ENCODE data around the gene PHYH.
"Not testable (repeated sequence)": the region's sequence is repeated elsewhere in the genome, so short reads cannot be mapped to it uniquely, and the experiment has no call there.

The PHYH gene

DNA sequence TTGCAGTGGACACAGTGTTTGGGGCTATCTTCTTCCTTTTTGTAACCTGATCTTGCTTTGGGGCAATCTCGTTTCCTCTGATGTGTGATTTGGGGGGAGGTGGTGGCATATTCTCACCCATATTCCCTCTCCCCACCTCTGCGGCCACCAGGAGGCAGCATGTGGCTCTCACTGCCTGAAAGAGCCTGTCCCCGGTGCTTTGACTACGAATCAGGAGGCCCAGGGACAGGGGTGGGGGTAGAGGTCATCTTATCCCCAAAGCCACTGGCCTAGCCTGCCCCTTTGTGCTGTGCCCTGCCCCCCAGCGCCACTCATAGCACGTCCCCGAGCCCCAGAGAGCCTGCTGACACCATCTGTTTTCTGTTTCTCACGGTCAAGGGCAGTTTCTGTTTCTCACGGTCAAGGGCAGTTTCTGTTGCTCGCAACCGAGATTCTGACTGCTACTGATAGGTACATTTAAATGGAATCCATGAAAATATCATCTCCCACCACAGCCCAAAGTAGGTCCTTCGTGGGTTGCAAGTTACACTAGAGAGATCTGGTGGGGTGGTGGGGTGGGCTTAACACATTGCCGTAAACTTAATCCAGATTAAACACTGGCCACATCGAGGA is 28.2 kb downstream of the PHYH start:
- DNase-seq (ENCODE audit: low spot score), result no peak

DNA sequence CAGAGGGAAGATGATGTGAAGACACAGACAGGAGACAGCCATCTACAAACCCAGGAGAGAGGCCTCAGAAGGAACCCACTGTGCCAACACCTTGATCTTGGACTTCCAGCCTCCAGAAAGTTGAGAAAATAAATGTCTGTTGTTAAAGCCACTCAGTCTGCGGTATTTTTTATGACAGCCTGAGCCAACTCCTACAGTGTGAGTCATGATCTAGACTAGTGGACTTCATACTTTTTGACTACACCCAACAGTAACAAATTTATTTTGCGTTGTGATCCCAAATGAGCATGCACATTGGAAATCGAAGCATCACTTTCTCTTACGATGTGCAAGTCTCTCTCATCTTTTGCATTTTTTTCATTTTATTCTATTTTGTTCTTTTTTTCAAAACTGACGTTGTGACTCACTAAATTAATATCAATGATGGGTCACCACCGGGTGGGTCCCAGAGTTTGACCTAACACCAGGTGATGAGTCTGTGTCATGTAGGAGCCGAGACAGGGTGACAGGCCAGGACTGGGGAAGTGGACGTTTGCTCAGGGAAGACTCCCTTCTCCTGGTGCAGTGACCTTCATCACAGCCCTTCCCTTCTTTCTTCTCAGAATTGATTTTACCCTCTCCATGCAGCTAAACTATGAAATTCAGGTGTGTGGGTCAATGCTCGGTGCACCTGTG is 28.9 kb downstream of the PHYH start:
- no peak for DNase-seq (ENCODE audit: low spot score)

DNA sequence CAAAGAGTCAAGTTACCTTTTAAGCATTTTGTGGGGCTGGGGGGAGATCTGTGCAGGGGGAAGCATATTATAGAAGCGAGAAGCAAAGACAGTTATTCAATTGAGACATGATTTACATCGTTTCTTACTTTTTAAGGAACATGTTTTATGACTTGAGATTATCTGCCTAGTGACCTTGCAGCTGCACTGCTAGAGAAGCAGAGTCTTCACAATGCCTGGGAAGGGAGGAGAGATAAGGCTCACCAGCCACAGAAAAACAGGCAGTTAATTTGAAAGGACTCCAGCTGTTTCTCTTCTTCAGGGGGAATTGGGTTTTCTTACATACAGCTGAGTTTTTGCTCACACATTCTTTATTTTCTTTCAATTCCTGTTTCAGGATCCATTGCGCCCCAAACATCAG is 31.0 kb downstream of the PHYH start:
- no peak for DNase-seq (ENCODE audit: low spot score)

DNA sequence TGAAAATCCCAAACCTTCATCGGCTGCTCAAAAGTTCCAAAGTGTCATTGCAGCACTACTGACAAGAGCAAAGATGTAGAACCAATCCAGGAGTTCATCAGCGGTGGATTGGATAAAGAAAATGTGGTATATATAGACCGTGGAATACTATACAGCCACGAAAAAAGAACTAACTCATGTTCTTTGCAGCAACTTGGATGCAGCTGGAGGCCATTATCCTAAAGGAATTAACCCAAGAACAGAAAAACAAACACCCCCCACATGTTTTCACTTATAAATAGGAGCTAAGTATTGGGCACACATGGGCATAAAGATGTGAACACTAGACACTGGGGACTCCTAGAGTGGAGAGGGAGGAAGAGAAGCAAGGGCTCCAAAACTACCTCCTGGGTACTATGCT is 31.6 kb downstream of the PHYH start:
- no peak for DNase-seq (ENCODE audit: low spot score)

DNA sequence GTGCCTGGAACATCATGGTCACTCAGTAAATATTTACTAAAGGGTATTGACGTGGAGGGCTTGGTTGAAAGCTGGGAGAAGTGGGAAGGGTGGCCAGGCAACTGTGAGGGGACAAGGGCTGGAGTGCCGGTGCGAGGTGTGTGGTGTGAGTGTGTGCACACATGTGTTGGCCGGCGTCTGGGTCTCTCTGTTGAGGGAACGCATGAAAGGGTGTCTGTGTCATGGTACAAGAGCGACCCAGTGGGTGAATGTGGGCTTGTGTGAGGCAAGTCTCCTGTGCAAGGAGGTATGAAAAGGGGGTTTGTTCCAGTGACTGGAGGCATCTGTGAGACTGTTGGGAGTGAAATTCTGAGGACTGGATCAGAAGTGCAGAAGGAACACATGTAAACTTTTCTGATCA is 36.3 kb downstream of the PHYH start:
- no peak for DNase-seq (ENCODE audit: low spot score)

DNA sequence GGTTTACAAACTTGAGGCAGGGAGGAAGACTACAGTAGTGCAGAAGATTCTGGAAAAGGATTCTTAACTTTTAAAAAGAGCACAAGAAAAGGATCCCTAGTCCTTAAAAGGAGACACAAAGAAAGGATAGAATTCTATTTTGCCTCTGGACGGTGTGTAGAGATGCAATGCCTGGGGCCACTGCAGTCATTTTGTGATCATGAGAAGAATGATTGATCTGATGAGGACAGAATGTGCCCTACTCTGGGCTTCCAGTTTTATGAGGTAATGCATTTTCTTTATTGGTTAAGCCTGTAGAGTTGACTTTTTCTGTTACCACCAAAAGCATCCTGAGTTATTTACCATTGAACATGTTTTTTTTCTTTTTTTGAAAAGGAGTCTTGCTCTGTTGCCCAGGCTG is 37.4 kb downstream of the PHYH start:
- DNase-seq (ENCODE audit: low spot score), result no peak

DNA sequence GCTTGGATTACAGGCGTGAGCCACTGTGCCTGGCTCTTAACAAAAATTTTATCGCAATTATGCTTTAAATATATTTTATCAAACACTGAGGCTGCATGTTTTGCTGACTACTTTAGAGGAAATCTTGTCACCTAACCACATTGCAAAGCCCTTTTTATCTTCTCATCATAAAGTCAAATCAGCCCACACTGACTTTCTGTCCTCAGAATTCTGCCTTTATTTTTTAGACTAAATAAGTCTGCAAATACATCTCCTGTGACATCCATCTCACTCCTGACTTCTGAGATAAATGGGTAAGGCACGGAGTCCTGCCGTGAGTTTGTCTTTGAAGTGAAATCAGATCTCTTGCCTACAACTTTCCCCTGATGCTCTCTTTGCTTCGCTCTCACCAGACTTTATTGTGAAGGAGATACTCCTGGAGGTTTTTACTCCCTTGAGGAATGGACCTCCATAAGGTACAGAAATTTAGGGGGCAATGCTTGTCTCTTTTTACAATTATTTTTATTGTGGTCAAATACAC is 42.2 kb downstream of the PHYH start:
- DNase-seq (ENCODE audit: low spot score), result no peak

DNA sequence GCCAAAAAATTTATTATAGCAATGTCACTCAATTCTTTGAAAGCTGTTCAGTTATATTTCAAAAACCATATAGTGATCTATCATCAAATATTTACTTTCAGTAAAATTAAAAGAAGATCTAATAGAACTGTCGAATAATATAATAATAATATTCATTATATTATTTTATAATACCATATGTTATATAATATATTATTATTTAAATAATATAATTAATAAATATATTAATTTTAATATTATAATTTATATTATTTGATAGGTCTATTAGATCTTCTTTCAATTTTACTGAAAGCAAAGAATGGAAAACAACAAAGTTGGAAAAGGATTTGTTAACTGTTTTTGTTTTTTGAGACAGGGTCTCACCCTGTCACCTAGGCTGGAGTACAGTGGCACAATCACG is 43.2 kb downstream of the PHYH start:
- no peak for DNase-seq (ENCODE audit: low spot score)

DNA sequence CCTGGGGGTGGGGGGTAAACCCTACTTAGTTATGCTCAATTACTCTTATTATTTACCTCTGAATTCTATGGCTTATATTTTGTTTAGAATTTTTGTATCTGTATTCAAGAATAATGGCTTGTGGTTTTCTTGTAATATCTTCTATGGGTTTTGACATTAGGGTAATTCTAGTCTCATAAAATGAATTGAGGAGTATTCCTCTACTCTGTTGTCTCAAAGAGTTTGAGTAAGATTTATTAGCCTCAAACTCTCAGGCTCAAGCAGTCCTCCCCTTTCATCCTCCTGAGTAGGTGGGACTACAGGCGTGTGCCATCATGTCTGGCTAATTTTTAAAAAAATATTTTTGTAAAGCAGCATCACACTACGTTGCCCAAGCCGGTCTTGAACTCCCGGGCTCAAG is 46.1 kb downstream of the PHYH start:
- no peak for DNase-seq (ENCODE audit: low spot score)

DNA sequence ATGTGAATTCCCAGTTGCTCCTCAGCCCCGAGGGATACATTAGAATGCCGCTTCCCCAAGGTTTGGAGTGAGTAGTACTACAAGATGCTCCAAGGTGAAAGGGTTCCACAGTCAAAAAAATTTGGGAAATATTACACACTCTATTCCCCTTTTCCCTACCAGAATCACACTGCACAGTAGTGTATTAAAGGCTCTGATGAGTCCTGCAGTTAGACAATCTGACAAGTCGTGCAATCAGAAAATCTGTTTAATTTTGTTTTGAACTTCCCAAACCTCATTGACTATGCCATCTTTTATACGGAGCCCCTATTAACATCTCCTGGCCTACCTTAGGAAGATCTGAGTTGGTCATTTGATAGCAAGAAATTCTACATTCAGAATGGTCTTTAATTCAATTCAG is 52.1 kb downstream of the PHYH start:
- DNase-seq (ENCODE audit: low spot score), result no peak

DNA sequence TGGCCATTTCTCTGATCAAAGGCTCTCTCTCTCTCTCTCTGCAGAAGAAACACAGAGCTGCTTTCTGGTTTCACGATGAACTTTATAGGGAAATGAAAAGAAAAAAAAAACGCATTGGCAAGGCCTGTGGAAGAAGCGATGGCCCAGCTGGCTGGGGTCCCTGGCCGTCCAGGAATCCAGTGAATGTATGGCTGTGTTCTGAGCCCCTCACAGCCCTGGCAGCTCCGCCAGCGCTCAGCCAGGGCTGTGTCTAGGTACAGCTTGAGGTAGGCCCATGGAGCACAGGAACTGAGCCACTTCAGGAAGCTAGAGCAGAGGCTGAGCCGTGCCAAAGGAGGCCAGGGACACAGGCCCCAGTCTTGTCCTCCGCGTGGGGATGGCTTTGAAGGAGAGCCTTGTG is 52.6 kb downstream of the PHYH start:
- no peak for DNase-seq (ENCODE audit: low spot score)

DNA sequence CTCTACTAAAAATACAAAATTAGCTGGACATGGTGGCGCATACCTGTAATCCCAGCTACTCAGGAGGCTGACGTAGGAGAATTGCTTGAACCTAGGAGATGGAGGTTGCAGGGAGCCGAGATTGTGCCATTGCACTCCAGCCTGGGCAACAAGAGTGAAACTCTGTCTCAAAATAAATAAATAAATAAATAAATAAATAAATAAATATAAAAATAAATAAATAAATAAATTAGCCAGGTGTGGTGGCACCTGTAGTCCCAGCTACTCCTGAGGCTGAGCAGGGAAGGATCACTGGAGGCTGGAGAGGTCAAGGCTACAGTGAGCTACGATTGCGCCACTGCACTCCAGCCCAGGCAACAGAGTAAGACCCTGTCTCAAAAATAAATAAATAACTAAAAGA is 57.6 kb downstream of the PHYH start:
- not testable (repeated sequence) for DNase-seq (ENCODE audit: low spot score)

DNA sequence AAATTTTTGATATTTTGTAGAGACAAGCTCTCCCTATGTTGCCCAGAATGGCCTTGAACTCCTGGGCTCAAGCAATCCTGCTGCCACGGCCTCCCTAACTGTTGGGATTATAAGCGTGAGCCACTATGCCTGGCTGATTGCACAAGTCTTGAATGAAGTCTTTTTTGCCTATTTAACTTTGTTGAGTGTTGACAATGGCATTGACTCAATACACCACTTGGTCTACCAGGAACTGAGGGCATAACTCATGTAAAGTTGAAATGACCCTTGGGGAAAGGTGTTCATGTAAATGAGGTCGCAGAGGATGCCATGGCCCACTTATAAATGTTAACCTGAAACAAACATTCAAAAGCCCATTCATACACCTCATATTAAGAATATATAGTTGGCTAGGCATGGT is 58.3 kb downstream of the PHYH start:
- DNase-seq (ENCODE audit: low spot score), result no peak

DNA sequence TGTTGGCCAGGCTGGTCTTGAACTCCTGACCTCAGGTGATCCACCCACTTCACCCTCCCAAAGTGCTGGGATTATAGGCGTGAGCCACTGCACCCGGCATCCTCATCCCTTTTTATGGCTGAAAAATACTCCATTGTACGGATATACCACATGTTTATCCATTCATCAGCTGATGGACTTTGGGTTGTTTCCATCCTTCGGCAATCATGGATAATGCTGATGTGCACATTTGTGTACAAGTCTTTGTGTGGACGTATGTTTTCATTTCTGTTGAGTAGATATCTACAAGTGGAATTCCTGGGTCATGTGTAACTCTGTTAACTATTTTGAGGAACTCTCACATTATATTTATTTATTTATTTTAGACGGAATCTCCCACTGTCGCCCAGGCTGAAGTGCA is 59.9 kb downstream of the PHYH start:
- no peak for DNase-seq (ENCODE audit: low spot score)

DNA sequence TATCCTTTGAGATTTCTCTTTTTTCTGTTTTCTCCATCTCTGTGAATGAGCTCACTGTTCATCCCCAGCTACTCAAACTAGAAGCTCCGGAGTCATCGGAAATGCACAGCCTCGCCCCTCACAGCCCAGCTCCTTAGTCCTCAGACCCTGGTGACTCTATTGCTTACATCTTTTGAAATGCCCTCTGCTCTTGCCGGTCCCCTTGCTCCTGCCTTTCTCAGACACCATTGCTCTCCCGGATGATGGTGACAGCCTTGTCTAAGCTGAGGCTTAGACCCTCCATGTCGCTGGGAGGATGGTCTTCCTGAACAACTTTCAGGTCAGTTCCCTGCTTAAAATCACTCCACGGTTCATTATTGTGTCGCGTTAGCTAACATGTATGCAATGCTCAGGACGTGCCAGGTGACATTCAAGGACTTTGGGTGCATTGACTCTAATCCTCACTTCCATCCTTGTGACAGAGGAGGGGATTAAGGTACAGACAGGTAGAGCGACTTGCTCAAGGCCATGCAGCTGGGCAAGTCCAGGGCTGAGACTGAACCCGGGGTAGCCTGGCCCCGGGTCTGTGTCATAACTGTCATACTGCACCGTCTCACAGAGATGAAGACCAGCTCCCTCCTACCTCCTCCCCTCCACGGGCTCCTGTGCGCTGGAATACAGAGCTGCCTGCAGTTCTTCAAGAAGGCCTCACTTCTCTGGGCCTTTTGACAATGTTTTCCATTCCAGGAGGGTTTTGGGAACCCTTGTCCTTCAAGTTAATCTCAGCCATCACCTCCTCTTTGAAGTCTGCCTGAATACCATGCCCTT is 61.4 kb downstream of the PHYH start:
- DNase-seq (ENCODE audit: low spot score), result no peak

DNA sequence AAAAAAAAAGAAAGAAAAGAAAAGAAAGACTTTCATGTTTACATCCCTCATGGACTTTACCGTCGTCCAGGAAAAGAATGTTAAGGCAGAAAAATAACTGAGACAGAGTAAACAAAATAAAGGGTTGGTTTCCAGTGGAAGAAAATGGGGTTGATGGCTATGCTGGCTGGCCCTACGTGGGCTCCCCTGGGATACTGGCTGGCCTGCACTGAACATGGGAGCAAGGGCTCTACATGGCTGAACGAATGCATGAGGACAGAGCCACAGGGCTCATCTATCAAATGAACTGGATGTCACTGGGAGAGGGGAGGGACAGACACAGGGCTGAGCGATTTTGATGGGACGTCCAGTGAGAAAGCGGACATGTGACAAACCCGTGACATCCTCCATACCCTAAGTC is 63.2 kb downstream of the PHYH start:
- no peak for DNase-seq (ENCODE audit: low spot score)

DNA sequence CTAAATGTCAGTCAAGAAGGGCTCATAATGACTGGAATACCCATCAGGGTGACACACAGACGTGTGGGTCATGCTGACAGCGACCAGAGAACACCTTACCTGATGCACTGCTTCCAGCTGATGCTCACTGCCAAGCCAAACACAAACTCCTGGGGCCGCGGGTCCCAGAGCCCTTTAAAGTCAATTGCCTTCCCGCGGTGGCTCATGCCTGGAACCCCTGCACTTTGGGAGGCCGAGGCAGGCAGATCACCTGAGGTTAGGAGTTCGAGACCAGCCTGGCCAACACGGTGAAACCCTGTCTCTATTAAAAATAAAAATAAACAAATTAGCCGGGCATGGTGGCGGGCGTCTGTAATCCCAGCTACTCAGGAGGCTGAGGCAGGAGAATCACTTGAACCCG is 65.1 kb downstream of the PHYH start:
- not testable (repeated sequence) for DNase-seq (ENCODE audit: low spot score)

DNA sequence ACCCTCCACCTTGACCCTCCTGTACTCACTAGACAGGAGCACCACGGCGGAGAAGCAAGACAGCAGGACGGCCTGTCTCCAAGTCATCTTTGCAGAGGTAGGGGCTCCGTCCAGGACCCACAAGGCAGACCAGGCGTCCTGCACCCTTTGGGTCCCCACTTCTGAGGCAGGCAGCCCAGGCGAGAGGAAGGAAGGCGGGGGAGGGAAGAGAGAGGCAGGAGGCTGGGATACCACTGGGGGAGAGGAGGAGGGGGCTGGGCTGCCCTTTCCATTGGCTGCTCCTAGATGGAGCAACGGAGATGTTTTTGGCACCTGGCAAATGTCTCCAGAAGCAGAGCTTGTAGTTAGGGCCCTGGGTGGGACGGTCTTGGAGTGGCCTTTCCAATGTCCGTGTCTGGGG is 65.7 kb downstream of the PHYH start, which contains the start of gene UCMA:
Gene UCMA, minus strand, starts transcription at position 203 of the 400 bp plus-strand sequence. Its CDS starts 116 bp downstream, at position 87.
- no peak for DNase-seq (ENCODE audit: low spot score)

DNA sequence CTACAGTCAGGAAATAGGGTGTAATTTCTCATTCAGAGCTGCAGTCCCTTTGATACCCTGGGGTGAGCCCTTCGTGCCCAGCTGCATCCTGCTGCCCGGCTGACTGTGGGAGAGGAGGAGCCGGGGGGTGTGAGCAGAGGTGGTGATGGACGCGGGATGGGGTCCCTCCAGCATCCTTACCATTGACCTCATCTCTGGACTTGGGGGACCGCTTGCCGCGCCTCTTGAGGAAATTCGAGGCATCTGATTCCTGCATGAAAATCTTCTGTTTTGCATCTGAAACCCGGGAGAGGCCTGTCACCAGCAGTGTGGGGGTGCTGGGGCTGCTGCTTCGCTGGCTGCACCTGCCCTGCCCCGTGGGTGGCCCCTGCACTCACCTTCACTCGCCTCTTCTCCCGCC is 66.5 kb downstream of the PHYH start:
- no peak for DNase-seq (ENCODE audit: low spot score)

DNA sequence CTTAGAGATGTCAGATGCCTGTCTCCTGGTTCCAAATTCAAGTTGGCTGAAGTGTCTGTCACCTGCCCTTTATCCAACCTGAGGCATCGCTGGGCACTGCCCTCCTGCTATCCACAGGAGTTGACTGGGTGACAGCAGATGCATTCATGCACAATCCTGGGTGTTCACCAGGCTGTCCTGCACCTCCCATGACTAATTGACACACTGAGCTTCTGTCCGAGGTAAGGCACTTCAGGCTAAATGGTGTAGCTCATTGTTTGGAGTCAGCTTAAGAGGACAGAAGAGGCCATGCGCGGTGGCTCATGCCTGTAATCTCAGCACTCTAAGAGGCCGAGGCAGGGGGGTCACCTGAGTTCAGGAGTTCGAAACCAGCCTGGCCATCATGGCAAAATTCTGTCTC is 68.1 kb downstream of the PHYH start:
- DNase-seq (ENCODE audit: low spot score), result no peak

DNA sequence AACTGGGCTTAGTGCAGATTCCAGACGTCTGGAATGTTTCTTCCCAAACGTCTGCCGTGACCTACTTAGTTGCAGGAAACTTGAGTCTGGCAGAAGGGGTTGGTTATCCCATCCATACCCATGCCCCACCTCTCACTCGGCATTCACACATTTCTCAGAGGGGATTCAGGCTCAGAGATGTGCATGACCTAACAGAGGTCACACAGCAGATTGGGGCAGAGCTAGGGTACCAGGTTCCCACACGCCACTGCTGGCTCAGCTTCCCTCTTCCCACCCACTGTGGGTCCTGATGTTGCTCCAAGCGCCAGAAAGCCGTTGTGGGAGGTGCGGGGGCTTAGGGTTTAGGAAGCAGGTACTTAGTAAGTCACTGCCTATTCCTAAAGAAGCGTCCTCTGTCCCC is 68.7 kb downstream of the PHYH start:
- no peak for DNase-seq (ENCODE audit: low spot score)

Measured in kidney capillary endothelial cell (primary cell).